ENCODE results near the gene PSD4. TPM values are rescaled to one million over a fixed set of nuclear protein-coding genes. Genes with fewer than 3 reads are reported as not detected.

Gene PSD4
- polyA plus RNA-seq, 1 of the 3 experiments (the other 2 are of a cell fraction): 0.35 TPM

DNA sequence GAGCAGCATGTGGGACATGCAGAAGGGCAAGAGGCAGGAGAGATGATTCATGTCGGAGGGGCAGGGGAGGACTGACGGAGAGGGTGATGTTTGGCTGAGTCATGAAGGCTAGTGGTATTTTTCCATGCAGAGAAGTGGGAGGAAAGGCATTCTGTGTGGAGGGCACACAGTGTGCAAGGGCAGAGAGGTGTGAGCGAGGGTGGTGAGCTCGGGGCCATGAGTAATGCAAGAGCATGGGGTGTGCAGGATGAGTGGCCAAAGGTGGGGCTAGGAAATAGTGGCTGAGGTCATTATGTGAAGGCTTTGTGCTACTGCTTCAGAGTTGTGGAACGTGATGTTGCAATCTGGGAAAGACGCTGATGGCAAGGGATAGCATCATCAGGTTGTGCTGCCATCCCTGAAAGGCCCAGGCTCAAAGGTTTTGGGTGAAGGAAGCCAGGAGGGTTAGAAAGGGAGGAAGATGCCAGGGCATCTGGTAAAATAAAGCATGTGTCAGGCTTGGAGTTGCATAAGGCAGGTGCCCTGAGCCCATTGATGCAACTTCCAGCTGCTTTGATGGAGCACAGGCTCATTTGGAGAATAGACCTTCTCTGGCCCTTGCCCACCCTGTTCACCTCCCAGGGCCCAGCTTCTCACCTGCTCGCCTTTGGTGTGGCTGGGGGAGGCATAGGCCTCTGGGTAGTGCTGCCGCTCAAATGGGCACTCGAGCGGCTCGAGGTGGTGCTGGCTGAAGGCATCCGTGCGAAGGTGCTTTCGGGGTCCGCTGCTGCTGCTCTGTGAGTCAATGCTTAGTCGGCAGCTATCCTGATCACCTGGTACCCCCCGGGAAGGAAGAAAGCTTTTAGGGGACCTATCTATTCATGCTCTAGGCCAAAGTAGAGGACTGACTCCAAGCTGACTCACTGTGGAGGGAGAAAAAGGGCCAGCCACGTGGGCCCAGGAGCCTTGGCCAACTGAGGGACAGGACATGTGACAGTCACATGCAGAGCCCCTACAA, 67.4 kb downstream of the PSD4 start:
- H3K4me3 ChIP-seq (ENCODE audit: low read depth in 2 of 2, low read length in 1 of 2): peak overlapping the region in 1 of 2 experiments; percentile 11; a peak in 1 of 4 replicates
- WGBS (ENCODE audit: low lambda C conversion rate): 40% methylated on average over 13 of the region's 18 CpGs
- H4K20me1 ChIP-seq (ENCODE audit: insufficient read depth): no peaks in the 10 kb centered on the region
- no peaks in the 10 kb centered on the region for H3K9me2 ChIP-seq
- H3K4me1 ChIP-seq (ENCODE audit: control insufficient read depth in 1 of 2, insufficient read depth in 2 of 2, low read depth in 1 of 2, low read length in 1 of 2): peaks cover 21 to 22% of the 10 kb centered on the region in 2 experiments
- CTCF ChIA-PET: interaction anchor here (0.8 to 3.3 kb wide), 10 partner anchors 8 to 287 kb away, joined by 3 to 30 read pairs (median 4); no protein-coding TSS in a partner anchor
- POLR2A ChIA-PET: no interaction called here
- DNase-seq: peak; percentile 30
- peaks cover 6% of the 10 kb centered on the region for H3F3A ChIP-seq (replicated peaks; ENCODE audit: insufficient read depth)
- no peaks in the 10 kb centered on the region for H3K36me3 ChIP-seq (replicated peaks in 1 of 2; ENCODE audit: control insufficient read depth in 1 of 2, insufficient read depth in 2 of 2, low read length in 1 of 2)
- peak overlapping the region in 1 of 2 experiments; percentile 84; a peak in 2 of 4 replicates for H3K27ac ChIP-seq (ENCODE audit: low read depth in 2 of 2, low read length in 1 of 2)
- no peaks in the 10 kb centered on the region for H3K79me2 ChIP-seq (ENCODE audit: insufficient read depth)
- peak overlapping the region; percentile 63 for H3K4me2 ChIP-seq
- no peak overlapping the region for H2AFZ ChIP-seq (ENCODE audit: low read depth)
- peak overlapping the region; percentile 20; the same call in 1 of the 2 replicates for H3K9ac ChIP-seq
- no peaks in the 10 kb centered on the region for H3K9me3 ChIP-seq
- no peaks in the 10 kb centered on the region for H3K27me3 ChIP-seq (ENCODE audit: insufficient read depth)
- TF ChIP-seq EP300 (IDR thresholded peaks at IDR 0.05; ENCODE audit: borderline replicate concordance in 1 of 2, low read depth in 1 of 2, low read length in 1 of 2) (peak; percentile 12 to 83; a peak in 2 of 4 replicates), JUND (IDR thresholded peaks at IDR 0.05) (peak; percentile 96), RAD21 (IDR thresholded peaks at IDR 0.05; ENCODE audit: low read length) (no peak), YY1 (IDR thresholded peaks at IDR 0.05; ENCODE audit: low read depth) (no peak), FOSL2 (IDR thresholded peaks at IDR 0.05; ENCODE audit: borderline replicate concordance, low read depth) (peak; percentile 99), NFIC (IDR thresholded peaks at IDR 0.05; ENCODE audit: borderline replicate concordance) (peak; percentile 56), NRF1 (IDR thresholded peaks at IDR 0.05; ENCODE audit: low read depth, low read length) (no peak), ZBTB33 (IDR thresholded peaks at IDR 0.05; ENCODE audit: borderline replicate concordance, low read depth) (no peak; the same call in 1 of the 2 replicates), RCOR1 (IDR thresholded peaks at IDR 0.05; ENCODE audit: low read length) (no peak), ELF1 (IDR thresholded peaks at IDR 0.05) (no peak), GABPA (IDR thresholded peaks at IDR 0.05; ENCODE audit: low read depth) (no peak), MAX (IDR thresholded peaks at IDR 0.05; ENCODE audit: low read depth) (peak; percentile 82), POLR2AphosphoS5 (IDR thresholded peaks at IDR 0.05; ENCODE audit: low read depth, low read length) (peak; percentile 57; the same call in 1 of the 2 replicates), MEF2A (IDR thresholded peaks at IDR 0.05; ENCODE audit: borderline replicate concordance, low read depth) (no peak), GATA2 (CRISPR knock-in tag; IDR thresholded peaks at IDR 0.05) (no peak), EZH2phosphoT487 (IDR thresholded peaks at IDR 0.05; ENCODE audit: borderline replicate concordance, low read depth) (no peak), CHD2 (IDR thresholded peaks at IDR 0.05; ENCODE audit: low read length, partially characterized antibody) (no peak), TCF12 (IDR thresholded peaks at IDR 0.05) (peak; percentile 71; the same call in 1 of the 2 replicates), FOXJ3 (CRISPR knock-in tag; IDR thresholded peaks at IDR 0.05) (no peak), CTCF (IDR thresholded peaks at IDR 0.05) (no peak), TEAD4 (IDR thresholded peaks at IDR 0.05; ENCODE audit: borderline replicate concordance, insufficient read depth) (0 out of 2 replicates have a peak, but pooled peaks have one; percentile 11), TAF1 (IDR thresholded peaks at IDR 0.05; ENCODE audit: borderline replicate concordance, low read depth, low read length) (peak; percentile 32; the same call in 1 of the 2 replicates), PBX3 (IDR thresholded peaks at IDR 0.05) (peak; percentile 74), RXRA (IDR thresholded peaks at IDR 0.05; ENCODE audit: borderline replicate concordance, low read depth) (no peak)
- TF ChIP-seq, protein P1, sequence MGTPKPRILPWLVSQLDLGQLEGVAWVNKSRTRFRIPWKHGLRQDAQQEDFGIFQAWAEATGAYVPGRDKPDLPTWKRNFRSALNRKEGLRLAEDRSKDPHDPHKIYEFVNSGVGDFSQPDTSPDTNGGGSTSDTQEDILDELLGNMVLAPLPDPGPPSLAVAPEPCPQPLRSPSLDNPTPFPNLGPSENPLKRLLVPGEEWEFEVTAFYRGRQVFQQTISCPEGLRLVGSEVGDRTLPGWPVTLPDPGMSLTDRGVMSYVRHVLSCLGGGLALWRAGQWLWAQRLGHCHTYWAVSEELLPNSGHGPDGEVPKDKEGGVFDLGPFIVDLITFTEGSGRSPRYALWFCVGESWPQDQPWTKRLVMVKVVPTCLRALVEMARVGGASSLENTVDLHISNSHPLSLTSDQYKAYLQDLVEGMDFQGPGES (IDR thresholded peaks at IDR 0.05; ENCODE audit: low read depth, low read length): no peak
- TF ChIP-seq, protein P2, sequence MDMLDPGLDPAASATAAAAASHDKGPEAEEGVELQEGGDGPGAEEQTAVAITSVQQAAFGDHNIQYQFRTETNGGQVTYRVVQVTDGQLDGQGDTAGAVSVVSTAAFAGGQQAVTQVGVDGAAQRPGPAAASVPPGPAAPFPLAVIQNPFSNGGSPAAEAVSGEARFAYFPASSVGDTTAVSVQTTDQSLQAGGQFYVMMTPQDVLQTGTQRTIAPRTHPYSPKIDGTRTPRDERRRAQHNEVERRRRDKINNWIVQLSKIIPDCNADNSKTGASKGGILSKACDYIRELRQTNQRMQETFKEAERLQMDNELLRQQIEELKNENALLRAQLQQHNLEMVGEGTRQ (IDR thresholded peaks at IDR 0.05; ENCODE audit: borderline replicate concordance, low read depth, low read length): no peak

All from SK-N-SH (cell line).